ENCODE measurements around the gene KCNN1. TPM values are rescaled to one million over a fixed set of nuclear protein-coding genes. Genes with fewer than 3 reads are reported as not detected.

KCNN1 gene
- total RNA-seq, 1 experiment from 2014 or later: 0.61 TPM

GRCh38 chr19:18049385-18049784 lies 82.5 kb downstream of the KCNN1 start:
- ATAC-seq: no peak

More at GRCh38 chr19:18049385-18049784, 82.5 kb downstream of the KCNN1 start:
- Histone ChIP-seq H3K4me3 (replicated peaks in 1 of 2; ENCODE audit: low read depth in 1 of 2, low read length in 2 of 2) (no peak overlapping the region), H3K27ac (ENCODE audit: low read depth, low read length) (no peak overlapping the region), H3K79me2 (ENCODE audit: insufficient read depth, low read length) (no peaks in the 10 kb centered on the region), H3K9ac (ENCODE audit: low read length) (no peak overlapping the region), H3K4me2 (ENCODE audit: low read length) (no peak overlapping the region), H2AFZ (ENCODE audit: low read depth, low read length, poor library complexity, severe bottlenecking) (no peak overlapping the region), H3K4me1 (ENCODE audit: control insufficient read depth in 1 of 2, insufficient read depth in 2 of 2, low read length in 2 of 2) (peaks cover 14 to 30% of the 10 kb centered on the region in 2 experiments), H4K20me1 (ENCODE audit: insufficient read depth) (no peaks in the 10 kb centered on the region), H3K9me3 (ENCODE audit: control insufficient read depth in 1 of 2, insufficient read depth in 1 of 2, low read depth in 1 of 2, low read length in 2 of 2) (no peaks in the 10 kb centered on the region), H3K9me2 (ENCODE audit: insufficient read depth) (no peaks in the 10 kb centered on the region), H3K36me3 (ENCODE audit: control insufficient read depth in 1 of 2, insufficient read depth in 2 of 2, low read length in 2 of 2) (no peaks in the 10 kb centered on the region), H3K27me3 (ENCODE audit: insufficient read depth, low read length) (no peaks in the 10 kb centered on the region)
- ChIA-PET CTCF (no interaction called here), RAD21 (ENCODE audit: low non-redundant PET in 1 of 2, low total read pairs in 2 of 2, uncharacterized antibody in 2 of 2, unreplicated experiment in 2 of 2) (no interaction called here), POLR2A (no interaction called here)
- BruUV-seq (replicated peaks): no TSS peak
- intact Hi-C loops (cut with micrococcal nuclease): no loop called here
- no peak for DNase-seq (ENCODE audit: low read depth, low spot score)
- TF ChIP-seq EGR1 (IDR thresholded peaks at IDR 0.05; ENCODE audit: low read depth): no peak
- no peak for TF ChIP-seq ZFX (IDR thresholded peaks at IDR 0.05)
- no peak for TF ChIP-seq JUND (IDR thresholded peaks at IDR 0.05)
- no peak for TF ChIP-seq TCF7L2 (IDR thresholded peaks at IDR 0.05; ENCODE audit: borderline replicate concordance, extremely low read depth, insufficient read depth, insufficient read length)
- no peak for TF ChIP-seq FOSL1 (IDR thresholded peaks at IDR 0.05; ENCODE audit: low read depth)
- no peak for TF ChIP-seq RAD21 (IDR thresholded peaks at IDR 0.05; ENCODE audit: low read depth)
- TF ChIP-seq CEBPB (IDR thresholded peaks at IDR 0.05; ENCODE audit: low read depth): no peak
- TF ChIP-seq ATF3 (IDR thresholded peaks at IDR 0.05): no peak
- no peak for TF ChIP-seq REST (IDR thresholded peaks at IDR 0.05; ENCODE audit: low read depth)
- no peak for TF ChIP-seq SP1 (IDR thresholded peaks at IDR 0.05; ENCODE audit: low read depth)
- TF ChIP-seq POLR2AphosphoS5 (IDR thresholded peaks at IDR 0.05; ENCODE audit: low read depth, low read length): no peak

Other genes starting within 250 kb of the KCNN1 start
- gene MAP1S, start 247.6 kb upstream of the KCNN1 start, total RNA-seq (2021; ENCODE audit: unreplicated experiment): 80.8 TPM
- gene FCHO1, start 215.6 kb upstream of the KCNN1 start, total RNA-seq (2021; ENCODE audit: unreplicated experiment): 28.1 TPM
- 22.2 TPM for gene B3GNT3, start 172.0 kb upstream of the KCNN1 start, total RNA-seq (2021; ENCODE audit: unreplicated experiment)
- 0.96 TPM for gene INSL3, start 145.6 kb upstream of the KCNN1 start, total RNA-seq (2021; ENCODE audit: unreplicated experiment)
- 5.7 TPM for gene JAK3, start 119.1 kb upstream of the KCNN1 start, total RNA-seq (2021; ENCODE audit: unreplicated experiment)
- gene RPL18A, start 107.2 kb upstream of the KCNN1 start, total RNA-seq (2021; ENCODE audit: unreplicated experiment): 3,525 TPM
- 0.59 TPM for gene SLC5A5, start 95.2 kb upstream of the KCNN1 start, total RNA-seq (2021; ENCODE audit: unreplicated experiment)
- 177 TPM for gene CCDC124, start 34.1 kb upstream of the KCNN1 start, total RNA-seq (2021; ENCODE audit: unreplicated experiment)
- gene ARRDC2, start 41.1 kb downstream of the KCNN1 start, total RNA-seq (2021; ENCODE audit: unreplicated experiment): 36.5 TPM
- gene IL12RB1, start 119.8 kb downstream of the KCNN1 start, total RNA-seq (2021; ENCODE audit: unreplicated experiment): not detected
- gene MAST3, start 130.7 kb downstream of the KCNN1 start, total RNA-seq (2021; ENCODE audit: unreplicated experiment): 14.2 TPM
- 53.4 TPM for gene PIK3R2, start 186.1 kb downstream of the KCNN1 start, total RNA-seq (2021; ENCODE audit: unreplicated experiment)
- 64.6 TPM for gene IFI30, start 206.7 kb downstream of the KCNN1 start, total RNA-seq (2021; ENCODE audit: unreplicated experiment)
- gene MPV17L2, start 226.1 kb downstream of the KCNN1 start, total RNA-seq (2021; ENCODE audit: unreplicated experiment): 18.7 TPM
- 10.6 TPM for gene RAB3A, start 236.9 kb downstream of the KCNN1 start, total RNA-seq (2021; ENCODE audit: unreplicated experiment)

Data from HCT116 (cell line).